Caco-2 (cell line): ENCODE results near the gene NFIA. TPM values are rescaled to one million over a fixed set of nuclear protein-coding genes. Genes with fewer than 3 reads are reported as not detected.

ENCODE experiments used
- BruUV-seq: library from RNA; stranded (reverse); fragments of 400-500 nt; replicated peaks from 2 replicates; lab custom pipeline; 2021; lab: Mats Ljungman, UMichigan
- CTCF ChIA-PET: fragments of 300-600 bp; sonication (Branson Sonifier 250); formaldehyde crosslinking; loops from one replicate; lab custom pipeline; 2022; ENCODE audit warnings: antibody characterized with exemption; lab: Charles Lee
- POLR2A ChIA-PET: fragments of 300-600 bp; sonication (Branson Sonifier 250); formaldehyde crosslinking; loops from one replicate; lab custom pipeline; 2022; ENCODE audit warnings: antibody characterized with exemption; lab: Charles Lee
- DNase-seq, 2 experiments: peaks; one replicate each; pipeline versions ENCODE4 v3.0.0 to v3.0.0-alpha.2; 2020 to 2022
- H3K27me3 ChIP-seq: replicated peaks from 2 replicates; pipeline ENCODE4 v1.6.0; 2011; ENCODE audit warnings: low read length; ENCODE audit not compliant: control insufficient read depth, insufficient read depth
- H3K36me3 ChIP-seq: 2 replicates; pipeline ENCODE4 v1.5.1; 2011; ENCODE audit warnings: low read length; ENCODE audit not compliant: control insufficient read depth, insufficient read depth
- H3K4me1 ChIP-seq: fragments of 250-450 bp; sonication (Bioruptor Pico); 2 replicates; pipeline ENCODE4 v1.5.1; 2020; ENCODE audit warnings: mild to moderate bottlenecking
- H3K4me3 ChIP-seq: 2 replicates; pipeline ENCODE4 v1.5.1; 2011; ENCODE audit warnings: low read depth, mild to moderate bottlenecking, control low read depth, low read length
- H3K9me3 ChIP-seq: fragments of 250-450 bp; sonication (Bioruptor Pico); 2 replicates; pipeline ENCODE4 v1.5.1; 2020; ENCODE audit warnings: mild to moderate bottlenecking, moderate library complexity
- H3K27ac Mint-ChIP-seq: one replicate; pipeline ENCODE4 v1.8.0; 2022; ENCODE audit warnings: mixed read lengths; ENCODE audit not compliant: unreplicated experiment
- H3K27me3 Mint-ChIP-seq: one replicate; pipeline ENCODE4 v1.8.0; 2022; ENCODE audit warnings: mixed read lengths; ENCODE audit not compliant: insufficient read depth, unreplicated experiment
- H3K36me3 Mint-ChIP-seq: one replicate; pipeline ENCODE4 v1.8.0; 2022; ENCODE audit warnings: mild to moderate bottlenecking, mixed read lengths; ENCODE audit not compliant: insufficient read depth, unreplicated experiment
- H3K4me1 Mint-ChIP-seq: one replicate; pipeline ENCODE4 v1.8.0; 2022; ENCODE audit warnings: low read depth, mixed read lengths; ENCODE audit not compliant: unreplicated experiment
- H3K4me3 Mint-ChIP-seq: one replicate; pipeline ENCODE4 v1.8.0; 2022; ENCODE audit warnings: mild to moderate bottlenecking, moderate library complexity, mixed read lengths; ENCODE audit not compliant: unreplicated experiment
- H3K9me3 Mint-ChIP-seq: one replicate; pipeline ENCODE4 v1.8.0; 2022; ENCODE audit warnings: mixed read lengths; ENCODE audit not compliant: unreplicated experiment
- intact Hi-C: fragments of 100-400 bp; cut with micrococcal nuclease; formaldehyde crosslinking; loops from one replicate; pipeline ENCODE4 v1.10.0; 2022; ENCODE audit not compliant: unreplicated experiment
- total RNA-seq: library from RNA; stranded (reverse); gene quantifications from 2 replicates; pipeline ENCODE4 v1.2.3, GENCODE V29; 2022
- TF ChIP-seq, protein P1 (sequence below), 2 experiments: fragments of 200-600 bp in 1 of 2; IDR thresholded peaks; 1 replicate in 1 of 2; 2 replicates in 1 of 2; pipeline versions ENCODE4 v1.5.1 to v1.8.0; 2011 to 2022; ENCODE audit warnings: antibody characterized with exemption in 1 of 2, control low read depth in 1 of 2, inconsistent platforms in 1 of 2, low read depth in 1 of 2, low read length in 1 of 2, mild to moderate bottlenecking in 1 of 2, moderate library complexity in 1 of 2; ENCODE audit not compliant: insufficient read depth in 1 of 2, severe bottlenecking in 1 of 2, unreplicated experiment in 1 of 2

The NFIA gene
- total RNA-seq, 1 experiment from 2014 or later = 1.4 TPM

DNA sequence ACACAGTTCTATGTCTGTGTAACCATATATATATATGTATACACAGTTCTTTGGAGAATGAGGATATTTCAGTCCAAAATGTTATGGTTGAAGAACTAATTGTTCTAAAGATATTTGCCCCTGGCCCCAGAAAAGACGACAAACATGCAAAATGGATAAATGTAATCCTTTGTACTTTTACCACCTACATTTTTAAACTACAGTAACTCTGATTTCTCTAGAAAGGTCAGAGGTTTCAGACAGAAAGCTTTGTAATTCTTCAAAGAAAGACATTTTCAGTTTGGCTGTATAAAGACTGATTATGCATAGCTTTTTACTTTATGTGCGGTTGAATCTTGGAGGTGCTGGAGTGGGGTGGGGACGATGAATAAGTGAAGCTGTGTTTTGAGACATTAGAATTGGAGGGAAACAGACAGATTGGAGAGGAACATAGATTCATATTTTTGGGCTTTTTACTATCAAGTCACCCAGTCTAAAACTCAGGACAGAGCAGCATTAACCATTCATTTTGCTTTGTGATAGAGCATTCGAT, 16.6 kb downstream of the NFIA start:
- no peak overlapping the region for H3K27ac Mint-ChIP-seq
- no TSS peak for BruUV-seq
- TF ChIP-seq, protein P1, sequence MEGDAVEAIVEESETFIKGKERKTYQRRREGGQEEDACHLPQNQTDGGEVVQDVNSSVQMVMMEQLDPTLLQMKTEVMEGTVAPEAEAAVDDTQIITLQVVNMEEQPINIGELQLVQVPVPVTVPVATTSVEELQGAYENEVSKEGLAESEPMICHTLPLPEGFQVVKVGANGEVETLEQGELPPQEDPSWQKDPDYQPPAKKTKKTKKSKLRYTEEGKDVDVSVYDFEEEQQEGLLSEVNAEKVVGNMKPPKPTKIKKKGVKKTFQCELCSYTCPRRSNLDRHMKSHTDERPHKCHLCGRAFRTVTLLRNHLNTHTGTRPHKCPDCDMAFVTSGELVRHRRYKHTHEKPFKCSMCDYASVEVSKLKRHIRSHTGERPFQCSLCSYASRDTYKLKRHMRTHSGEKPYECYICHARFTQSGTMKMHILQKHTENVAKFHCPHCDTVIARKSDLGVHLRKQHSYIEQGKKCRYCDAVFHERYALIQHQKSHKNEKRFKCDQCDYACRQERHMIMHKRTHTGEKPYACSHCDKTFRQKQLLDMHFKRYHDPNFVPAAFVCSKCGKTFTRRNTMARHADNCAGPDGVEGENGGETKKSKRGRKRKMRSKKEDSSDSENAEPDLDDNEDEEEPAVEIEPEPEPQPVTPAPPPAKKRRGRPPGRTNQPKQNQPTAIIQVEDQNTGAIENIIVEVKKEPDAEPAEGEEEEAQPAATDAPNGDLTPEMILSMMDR (IDR thresholded peaks at IDR 0.05; ENCODE audit: insufficient read depth in 1 of 2, low read depth in 1 of 2, low read length in 1 of 2, severe bottlenecking in 1 of 2, unreplicated experiment in 1 of 2) = no peak
- H3K9me3 ChIP-seq = no peaks in the 10 kb centered on the region
- no peak overlapping the region for H3K4me3 Mint-ChIP-seq
- peaks cover 1% of the 10 kb centered on the region for H3K27me3 Mint-ChIP-seq
- ChIA-PET CTCF (no interaction called here), POLR2A (no interaction called here)
- no peak for DNase-seq
- H3K4me1 ChIP-seq = no peaks in the 10 kb centered on the region
- H3K36me3 Mint-ChIP-seq = no peaks in the 10 kb centered on the region
- H3K36me3 ChIP-seq = no peaks in the 10 kb centered on the region
- H3K4me1 Mint-ChIP-seq = no peaks in the 10 kb centered on the region
- no peaks in the 10 kb centered on the region for H3K9me3 Mint-ChIP-seq
- H3K27me3 ChIP-seq = no peaks in the 10 kb centered on the region; the same call in 1 of the 2 replicates
- intact Hi-C loops = no loop called here
- H3K4me3 ChIP-seq = no peak overlapping the region

GRCh38 chr1:61100578-61100977, 18.2 kb downstream of the NFIA start:
- DNase-seq = no peak
- Mint-ChIP-seq H3K27ac (no peak overlapping the region), H3K4me3 (no peak overlapping the region), H3K9me3 (no peaks in the 10 kb centered on the region), H3K4me1 (no peaks in the 10 kb centered on the region), H3K27me3 (no peaks in the 10 kb centered on the region), H3K36me3 (no peaks in the 10 kb centered on the region)
- ChIA-PET POLR2A (interaction anchor here (0.7 kb wide), 1 partner anchor 154 kb away, joined by 7 read pairs; no protein-coding TSS in a partner anchor), CTCF (no interaction called here)
- TF ChIP-seq, protein P1 (IDR thresholded peaks at IDR 0.05; ENCODE audit: insufficient read depth in 1 of 2, low read depth in 1 of 2, low read length in 1 of 2, severe bottlenecking in 1 of 2, unreplicated experiment in 1 of 2) = no peak
- no peaks in the 10 kb centered on the region; the same call in 1 of the 2 replicates for H3K27me3 ChIP-seq
- H3K4me1 ChIP-seq = no peaks in the 10 kb centered on the region
- no TSS peak for BruUV-seq
- H3K9me3 ChIP-seq = no peaks in the 10 kb centered on the region
- no peaks in the 10 kb centered on the region for H3K36me3 ChIP-seq
- intact Hi-C loops = no loop called here
- H3K4me3 ChIP-seq = no peak overlapping the region

- Mint-ChIP-seq H3K9me3 (no peaks in the 10 kb centered on the region), H3K36me3 (no peaks in the 10 kb centered on the region), H3K27me3 (no peaks in the 10 kb centered on the region), H3K4me3 (no peak overlapping the region), H3K27ac (no peak overlapping the region), H3K4me1 (no peaks in the 10 kb centered on the region)
- H3K36me3 ChIP-seq = no peaks in the 10 kb centered on the region
- no peak overlapping the region for H3K4me3 ChIP-seq
- no peak for DNase-seq
- intact Hi-C loops = no loop called here
- no peaks in the 10 kb centered on the region; the same call in 1 of the 2 replicates for H3K27me3 ChIP-seq
- no peaks in the 10 kb centered on the region for H3K9me3 ChIP-seq
- BruUV-seq = no TSS peak
- CTCF ChIA-PET = no interaction called here
- TF ChIP-seq, protein P1 (IDR thresholded peaks at IDR 0.05; ENCODE audit: insufficient read depth in 1 of 2, low read depth in 1 of 2, low read length in 1 of 2, severe bottlenecking in 1 of 2, unreplicated experiment in 1 of 2) = no peak
- H3K4me1 ChIP-seq = no peaks in the 10 kb centered on the region
- POLR2A ChIA-PET = interaction anchor here (0.6 kb wide), 1 partner anchor 47 kb away, joined by 4 read pairs; no protein-coding TSS in a partner anchor
These were observed 19.2 kb downstream of the NFIA start for GRCh38 chr1:61101536-61101935.
